K562 (cell line): ENCODE data around the gene PURA. TPM values are rescaled to one million over a fixed set of nuclear protein-coding genes. Genes with fewer than 3 reads are reported as not detected.

ENCODE experiments used
- ATAC-seq: fragments of 200-7000 bp; cut with Tn5 transposase; 3 replicates; pipeline ENCODE4 v1.9.1; 2020; ENCODE audit warnings: moderate library complexity
- BruUV-seq: library from RNA; stranded (reverse); fragments of 400-500 nt; replicated peaks from 2 replicates; lab custom pipeline; 2021; lab: Mats Ljungman, UMichigan
- CTCF ChIA-PET: fragments of 300-600 bp; formaldehyde crosslinking; extraction: SDS; loops from one replicate; lab custom pipeline; 2021; ENCODE audit warnings: low intra/inter-chr PET ratio; lab: Yijun Ruan, JAX
- POLR2A ChIA-PET: fragments of 300-600, 350-650 bp; sonication (Branson Sonifier 250); formaldehyde crosslinking; extraction: SDS; loops from one replicate; lab custom pipeline; 2021; ENCODE audit warnings: antibody characterized with exemption, inconsistent platforms; lab: Yijun Ruan, JAX
- DNase-seq, 4 experiments: peaks; one replicate each; pipeline versions ENCODE4 v3.0.0 to v3.0.0-alpha.2; 2011 to 2018; ENCODE audit warnings: low spot score in 3 of 4, mixed read lengths in 3 of 4; ENCODE audit errors: extremely low read depth in 1 of 4
- FAIRE-seq: peaks from 2 replicates; lab custom pipeline; 2011; peaks lifted over from hg19 to GRCh38; lab: Jason Lieb, UNC
- H2AFZ ChIP-seq: 2 replicates; pipeline ENCODE4 v1.6.0; 2011; ENCODE audit warnings: low read depth, low read length, control low read depth, inconsistent platforms
- H3K27ac ChIP-seq: fragments of 200-600 bp; 3 replicates; pipeline ENCODE4 v1.8.0; 2011; ENCODE audit warnings: low read depth, mild to moderate bottlenecking, control low read depth, inconsistent platforms, low read length, moderate library complexity, mixed read lengths; ENCODE audit errors: extremely low read depth
- H3K27me3 ChIP-seq, 2 experiments: fragments of 300-600 bp in 1 of 2; 2 replicates in 1 of 2; 3 replicates in 1 of 2; pipeline versions ENCODE4 v1.6.0 to v1.8.0; 2011; ENCODE audit warnings: inconsistent platforms in 2 of 2, low read length in 2 of 2, mild to moderate bottlenecking in 1 of 2, mixed read lengths in 1 of 2, moderate library complexity in 1 of 2; ENCODE audit not compliant: control insufficient read depth in 2 of 2, insufficient read depth in 2 of 2
- H3K36me3 ChIP-seq: fragments of 300-600 bp; 3 replicates; pipeline ENCODE4 v1.8.0; 2011; ENCODE audit warnings: mild to moderate bottlenecking, low read length, inconsistent platforms; ENCODE audit not compliant: control insufficient read depth, insufficient read depth
- H3K4me1 ChIP-seq, 2 experiments: fragments of 200-600 bp in 1 of 2; replicated peaks in 1 of 2; 2 replicates in 1 of 2; 3 replicates in 1 of 2; pipeline versions ENCODE4 v1.5.1 to v1.8.0; 2011; ENCODE audit warnings: inconsistent platforms in 2 of 2, low read length in 2 of 2, mild to moderate bottlenecking in 1 of 2, mixed read lengths in 1 of 2, moderate library complexity in 1 of 2; ENCODE audit not compliant: control insufficient read depth in 2 of 2, insufficient read depth in 2 of 2
- H3K4me2 ChIP-seq: 2 replicates; pipeline ENCODE4 v1.6.1; 2011; ENCODE audit warnings: low read length, control low read depth, inconsistent platforms, mixed read lengths; ENCODE audit not compliant: insufficient read depth
- H3K4me3 ChIP-seq: fragments of 200-600 bp; sonication (generic), shearing (Covaris generic); 2 replicates; pipeline ENCODE4 v1.5.1; 2016; ENCODE audit warnings: control low read depth, inconsistent platforms
- H3K79me2 ChIP-seq: fragments of 200-600 bp; 3 replicates; pipeline ENCODE4 v1.8.0; 2011; ENCODE audit warnings: low read length, inconsistent platforms; ENCODE audit not compliant: control insufficient read depth, insufficient read depth
- H3K9ac ChIP-seq, 2 experiments: 2 replicates each; pipeline versions ENCODE4 v1.6.0 to v1.6.1; 2011; ENCODE audit warnings: low read depth in 2 of 2, low read length in 2 of 2, control low read depth in 1 of 2, inconsistent platforms in 1 of 2, mild to moderate bottlenecking in 1 of 2, mixed read lengths in 1 of 2; ENCODE audit not compliant: insufficient read depth in 1 of 2
- H3K9me1 ChIP-seq: one replicate; pipeline ENCODE4 v1.6.0; 2011; ENCODE audit warnings: inconsistent platforms, mild to moderate bottlenecking, low read length, moderate library complexity; ENCODE audit not compliant: control insufficient read depth, insufficient read depth
- H3K9me3 ChIP-seq: replicated peaks from 2 replicates; pipeline ENCODE4 v1.5.1; 2011; ENCODE audit warnings: low read depth, low read length, inconsistent platforms; ENCODE audit not compliant: control insufficient read depth, insufficient read depth
- H4K20me1 ChIP-seq: replicated peaks from 2 replicates; pipeline ENCODE4 v1.6.1; 2011; ENCODE audit warnings: low read length, inconsistent platforms, mixed read lengths; ENCODE audit not compliant: control insufficient read depth, insufficient read depth
- ETS2 ChIP-seq: IDR thresholded peaks from 2 replicates; pipeline ENCODE4 v1.6.1; 2016; ENCODE audit warnings: borderline replicate concordance, missing genetic modification characterization, mild to moderate bottlenecking, moderate library complexity, missing compliant biosample characterization; ENCODE audit not compliant: poor library complexity, severe bottlenecking
- POLR2G ChIP-seq: fragments of 200-400 bp; formaldehyde crosslinking; IDR thresholded peaks from 2 replicates; pipeline ENCODE4 v1.6.1; 2017; ENCODE audit warnings: low read depth, mild to moderate bottlenecking, antibody characterized with exemption, low read length, moderate library complexity
- SMC3 ChIP-seq: conservative IDR thresholded peaks from 2 replicates; pipeline ENCODE4 v1.6.1; 2011; ENCODE audit warnings: low read depth, low read length, improper control_type of control experiment; ENCODE audit not compliant: insufficient read depth
- WGBS: fragments of 100-300 bp; shearing (Covaris generic); methylation state at CpG from one replicate; pipeline ENCODE4 v1.1.6; 2016; ENCODE audit warnings: low coverage, mixed read lengths; ENCODE audit not compliant: insufficient coverage; ENCODE audit errors: missing lambda C conversion rate; 5-methylcytosine and 5-hydroxymethylcytosine counted together
- in situ Hi-C: fragments of 300-500 bp; cut with MboI; formaldehyde crosslinking; loops from 4 replicates; pipeline ENCODE4 v1.15.0; 2018; ENCODE audit warnings: inconsistent platforms, mixed read lengths
- intact Hi-C: fragments of 100-400 bp; cut with micrococcal nuclease; formaldehyde crosslinking; loops from 2 replicates; pipeline ENCODE4 v1.14.2; 2022
- polyA plus RNA-seq, 8 experiments: library from polyadenylated mRNA; depleted of rRNA in 4 of 8; stranded (reverse) in 5 of 8; unstranded in 3 of 8; fragments of >200 nt; fragmentation: Nextera tagmentation in 2 of 8; fragmentation: Illumina TruSeq in 1 of 8; extraction: Ambion mirVana in 2 of 8; extraction: Trizol in 1 of 8; gene quantifications; 2 replicates each; pipeline versions ENCODE4 v1.2.1 to v1.2.3, GENCODE V29; 2011 to 2014; ENCODE audit warnings: inconsistent platforms in 1 of 8, missing spikeins in 1 of 8
- total RNA-seq, 7 experiments: library from RNA; depleted of rRNA in 6 of 7; stranded (reverse); fragments of >200 nt in 6 of 7; fragmentation: Illumina TruSeq in 2 of 7; extraction: Trizol in 2 of 7; gene quantifications; 2 replicates each; pipeline versions ENCODE4 v1.2.1 to v1.2.3, GENCODE V29; 2011 to 2021; ENCODE audit warnings: low replicate concordance in 1 of 7
- TF ChIP-seq, protein P1 (sequence below): fragments of 250-450 bp; sonication (Bioruptor Pico); IDR thresholded peaks from 2 replicates; pipeline ENCODE4 v1.5.0; 2021
- TF ChIP-seq, protein P2 (sequence below): fragments of 450-650 bp; formaldehyde crosslinking; IDR thresholded peaks from 2 replicates; pipeline ENCODE4 v1.4.0; 2022; ENCODE audit warnings: missing genetic modification characterization

Gene PURA
- total and polyA plus RNA-seq, 9 of the 15 experiments (the other 6 are each of a cell fraction or from before 2014, with no cell fraction given): 3.2 to 11.1 (median 5.4) TPM

DNA sequence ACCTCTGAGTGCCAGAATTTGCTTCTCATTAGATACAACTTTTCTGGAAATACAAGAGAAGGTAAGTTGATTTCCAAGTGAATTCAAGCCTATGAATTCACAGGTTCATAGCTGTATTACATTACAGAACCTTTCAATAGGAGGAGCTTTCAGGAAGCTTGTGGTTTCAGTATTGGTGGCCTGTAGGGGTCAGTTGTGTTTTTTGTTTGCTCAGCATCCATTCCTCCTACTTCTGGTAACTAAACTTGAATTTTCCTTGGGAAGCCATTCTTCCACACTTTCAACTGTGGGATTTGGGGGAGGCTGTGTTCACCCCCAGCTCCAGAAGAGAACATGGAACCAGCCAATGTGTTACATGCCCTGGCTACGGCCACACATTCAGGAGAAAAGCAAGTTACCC is 55.5 kb downstream of the PURA start (continued):
- TF ChIP-seq, protein P1, sequence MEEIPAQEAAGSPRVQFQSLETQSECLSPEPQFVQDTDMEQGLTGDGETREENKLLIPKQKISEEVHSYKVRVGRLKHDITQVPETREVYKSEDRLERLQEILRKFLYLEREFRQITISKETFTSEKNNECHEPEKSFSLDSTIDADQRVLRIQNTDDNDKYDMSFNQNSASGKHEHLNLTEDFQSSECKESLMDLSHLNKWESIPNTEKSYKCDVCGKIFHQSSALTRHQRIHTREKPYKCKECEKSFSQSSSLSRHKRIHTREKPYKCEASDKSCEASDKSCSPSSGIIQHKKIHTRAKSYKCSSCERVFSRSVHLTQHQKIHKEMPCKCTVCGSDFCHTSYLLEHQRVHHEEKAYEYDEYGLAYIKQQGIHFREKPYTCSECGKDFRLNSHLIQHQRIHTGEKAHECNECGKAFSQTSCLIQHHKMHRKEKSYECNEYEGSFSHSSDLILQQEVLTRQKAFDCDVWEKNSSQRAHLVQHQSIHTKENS: no peak
- 0 out of 2 replicates have a peak, but pooled peaks have one; percentile 10 for TF ChIP-seq SMC3
- TF ChIP-seq ETS2 (tag): no peak
- no peak for TF ChIP-seq POLR2G

DNA sequence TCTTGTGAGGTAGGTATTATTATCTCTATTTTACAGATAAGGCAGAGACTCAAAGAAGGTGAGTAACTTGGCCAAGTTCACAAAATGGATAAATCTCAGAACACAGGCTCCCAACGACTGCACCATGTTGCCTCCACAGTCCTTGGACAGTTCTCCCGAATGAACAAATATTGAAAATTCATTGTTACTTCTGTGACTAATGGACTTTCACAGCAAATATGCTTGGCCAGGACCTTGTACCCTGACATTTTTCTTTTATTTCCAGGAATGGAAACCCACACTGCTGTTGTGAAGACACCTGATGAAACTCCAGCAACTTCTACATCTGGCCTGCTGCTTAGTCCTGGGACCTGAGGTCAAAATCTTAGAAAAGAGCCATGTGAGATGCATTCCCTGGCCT is 58.6 kb downstream of the PURA start:
- ATAC-seq (no peak), FAIRE-seq (no peak), DNase-seq (no peak)
- H3K27ac ChIP-seq: no peak overlapping the region
- TF ChIP-seq, protein P2, sequence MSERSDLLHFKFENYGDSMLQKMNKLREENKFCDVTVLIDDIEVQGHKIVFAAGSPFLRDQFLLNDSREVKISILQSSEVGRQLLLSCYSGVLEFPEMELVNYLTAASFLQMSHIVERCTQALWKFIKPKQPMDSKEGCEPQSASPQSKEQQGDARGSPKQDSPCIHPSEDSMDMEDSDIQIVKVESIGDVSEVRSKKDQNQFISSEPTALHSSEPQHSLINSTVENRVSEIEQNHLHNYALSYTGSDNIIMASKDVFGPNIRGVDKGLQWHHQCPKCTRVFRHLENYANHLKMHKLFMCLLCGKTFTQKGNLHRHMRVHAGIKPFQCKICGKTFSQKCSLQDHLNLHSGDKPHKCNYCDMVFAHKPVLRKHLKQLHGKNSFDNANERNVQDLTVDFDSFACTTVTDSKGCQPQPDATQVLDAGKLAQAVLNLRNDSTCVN (CRISPR knock-in tag): no peak
- no peak overlapping the region for H3K9ac ChIP-seq
- in situ Hi-C loops: no loop called here
- no peak overlapping the region for H3K4me3 ChIP-seq
- no peaks in the 10 kb centered on the region for H3K9me1 ChIP-seq
- WGBS: 42% methylated on average over 2 of the region's 2 CpGs
- ChIA-PET CTCF (no interaction called here), POLR2A (no interaction called here)
- H3K9me3 ChIP-seq: no peaks in the 10 kb centered on the region
- no peaks in the 10 kb centered on the region for H3K27me3 ChIP-seq
- intact Hi-C loops: loop anchor here (10.0 kb wide), 1 partner anchor 382 kb away; the partner anchor contains the start of gene SRA1
- no peaks in the 10 kb centered on the region for H3K36me3 ChIP-seq
- H3K79me2 ChIP-seq: peaks cover 28% of the 10 kb centered on the region
- H3K4me2 ChIP-seq: no peak overlapping the region
- BruUV-seq: no TSS peak
- H3K4me1 ChIP-seq: peaks cover 21 to 30% of the 10 kb centered on the region in 2 experiments
- no peak overlapping the region for H2AFZ ChIP-seq
- no peaks in the 10 kb centered on the region for H4K20me1 ChIP-seq
